IPS-18a (cell line): ENCODE results near the gene IL3.

Source experiments
- H3K27ac ChIP-seq: one replicate; pipeline ENCODE4 v1.5.1; 2013; ENCODE audit warnings: low read length
- H3K27me3 ChIP-seq: one replicate; pipeline ENCODE4 v1.6.1; 2013; ENCODE audit warnings: mild to moderate bottlenecking, low read length; ENCODE audit not compliant: control insufficient read depth, insufficient read depth
- H3K36me3 ChIP-seq: one replicate; pipeline ENCODE4 v1.6.1; 2013; ENCODE audit warnings: low read depth, low read length; ENCODE audit not compliant: control insufficient read depth
- H3K4me1 ChIP-seq: one replicate; pipeline ENCODE4 v1.6.1; 2013; ENCODE audit warnings: low read depth, low read length; ENCODE audit not compliant: control insufficient read depth
- H3K4me3 ChIP-seq: one replicate; pipeline ENCODE4 v1.5.1; 2013; ENCODE audit warnings: low read length
- H3K9ac ChIP-seq: one replicate; pipeline ENCODE4 v1.6.1; 2013; ENCODE audit warnings: mild to moderate bottlenecking, low read length, moderate library complexity
- H3K9me3 ChIP-seq: one replicate; pipeline ENCODE4 v1.6.1; 2013; ENCODE audit warnings: low read depth, low read length; ENCODE audit not compliant: control insufficient read depth

IL3 gene

DNA sequence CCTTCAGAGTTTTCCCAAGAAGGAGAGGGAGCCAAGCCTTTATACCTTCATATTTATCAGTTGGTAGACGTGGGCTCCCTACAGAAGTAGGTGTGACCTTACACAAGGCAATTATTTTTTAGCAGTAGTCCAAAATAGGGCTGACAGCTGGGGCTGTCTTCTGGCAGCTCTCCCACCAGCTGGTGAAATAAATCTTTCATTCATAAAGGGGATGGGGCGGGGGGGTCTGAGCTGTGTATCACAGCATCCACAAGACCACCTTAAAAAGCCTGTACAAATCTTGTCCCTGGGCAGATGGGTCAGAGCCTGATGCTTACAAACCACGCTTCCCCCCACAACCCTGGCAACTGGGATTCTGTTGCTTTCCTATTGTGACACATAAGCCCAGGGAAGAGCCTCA lies 32.8 kb downstream of the IL3 start:
- Histone ChIP-seq H3K9ac (no peak overlapping the region), H3K4me1 (no peaks in the 10 kb centered on the region), H3K36me3 (no peaks in the 10 kb centered on the region), H3K27me3 (no peaks in the 10 kb centered on the region), H3K9me3 (no peaks in the 10 kb centered on the region), H3K27ac (no peak overlapping the region), H3K4me3 (no peak overlapping the region)

DNA sequence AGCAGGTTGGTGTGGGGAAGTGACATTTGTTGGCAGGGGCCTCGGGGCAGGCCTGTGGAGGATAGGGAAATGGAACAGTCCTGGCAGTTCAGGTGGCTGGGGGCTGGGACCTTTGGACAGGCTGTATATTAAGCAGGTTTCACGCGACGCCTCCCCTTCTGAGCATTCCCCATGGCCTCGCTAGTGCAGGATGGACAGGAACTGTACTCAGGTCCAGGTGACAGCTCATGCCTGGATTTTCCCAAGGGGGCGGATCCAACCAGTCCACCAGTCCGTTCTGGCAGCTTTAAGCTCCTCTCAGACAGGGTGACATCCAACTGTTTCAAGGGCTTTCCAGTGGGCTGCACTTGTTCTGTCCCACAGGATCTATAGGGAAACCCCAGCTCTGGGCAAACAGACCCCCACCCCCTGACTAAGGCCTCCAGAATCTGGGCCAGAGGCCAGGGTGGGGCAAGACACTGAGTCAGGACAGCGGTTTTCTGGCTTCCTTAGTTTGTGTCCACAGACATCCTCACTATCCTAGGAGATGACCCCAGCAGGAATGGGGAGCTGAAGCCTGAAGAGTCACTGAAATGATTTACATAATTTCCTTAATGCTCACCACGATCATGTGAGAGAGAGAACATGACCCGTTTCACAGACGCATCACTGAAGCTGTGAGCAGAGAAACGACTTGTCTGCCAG lies 34.1 kb downstream of the IL3 start:
- Histone ChIP-seq H3K4me1 (no peaks in the 10 kb centered on the region), H3K36me3 (no peaks in the 10 kb centered on the region), H3K4me3 (no peak overlapping the region), H3K27ac (no peak overlapping the region), H3K9me3 (no peaks in the 10 kb centered on the region), H3K9ac (no peak overlapping the region), H3K27me3 (no peaks in the 10 kb centered on the region)

DNA sequence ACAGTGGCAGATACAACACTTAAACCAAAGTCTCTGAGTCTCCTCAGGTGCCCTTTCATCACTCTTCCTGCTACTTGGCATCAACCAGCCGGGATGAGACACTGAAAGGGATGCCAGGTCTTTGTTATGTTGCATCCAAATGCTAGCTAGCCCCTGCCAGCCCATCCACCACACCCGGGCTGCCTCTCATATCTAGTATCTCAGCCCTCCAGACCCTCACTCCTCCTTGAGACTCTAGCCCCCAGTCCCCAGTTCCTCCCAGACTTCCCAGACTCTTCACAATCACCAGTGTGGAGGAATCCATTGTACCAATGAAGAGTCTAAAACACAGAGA lies 34.6 kb downstream of the IL3 start:
- H3K9ac ChIP-seq: no peak overlapping the region
- no peak overlapping the region for H3K4me3 ChIP-seq
- no peak overlapping the region for H3K27ac ChIP-seq
- no peaks in the 10 kb centered on the region for H3K4me1 ChIP-seq
- H3K36me3 ChIP-seq: no peaks in the 10 kb centered on the region
- H3K9me3 ChIP-seq: no peaks in the 10 kb centered on the region
- H3K27me3 ChIP-seq: no peaks in the 10 kb centered on the region

DNA sequence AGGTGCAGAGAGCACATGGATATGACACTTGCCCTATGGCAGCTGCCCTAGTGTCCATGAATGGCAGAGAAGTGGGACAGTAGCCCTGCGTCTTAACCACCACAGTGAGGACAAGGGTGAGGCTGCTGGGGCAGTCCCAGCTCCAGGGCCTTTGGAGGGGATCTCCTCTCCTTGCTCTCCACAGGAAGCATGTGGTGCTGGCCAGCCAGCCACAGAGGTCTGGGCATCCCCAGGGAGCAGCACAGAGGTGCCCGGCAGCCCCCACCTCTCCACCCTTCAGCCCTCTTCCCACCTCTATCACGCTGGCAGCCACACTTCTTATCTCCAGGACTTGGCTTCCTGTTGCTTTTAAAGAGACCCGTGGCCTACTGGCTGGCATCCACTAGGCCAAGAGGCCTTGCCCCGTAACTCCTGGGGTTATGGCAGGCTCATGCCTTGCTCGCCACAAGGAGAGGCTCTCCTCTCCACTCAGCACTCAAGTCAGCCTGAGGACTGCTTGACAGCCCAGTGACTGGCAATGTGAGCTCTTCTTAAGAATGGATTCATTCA lies 35.0 kb downstream of the IL3 start:
- Histone ChIP-seq H3K9me3 (no peaks in the 10 kb centered on the region), H3K27ac (no peak overlapping the region), H3K4me3 (no peak overlapping the region), H3K4me1 (no peaks in the 10 kb centered on the region), H3K27me3 (no peaks in the 10 kb centered on the region), H3K36me3 (no peaks in the 10 kb centered on the region), H3K9ac (no peak overlapping the region)

DNA sequence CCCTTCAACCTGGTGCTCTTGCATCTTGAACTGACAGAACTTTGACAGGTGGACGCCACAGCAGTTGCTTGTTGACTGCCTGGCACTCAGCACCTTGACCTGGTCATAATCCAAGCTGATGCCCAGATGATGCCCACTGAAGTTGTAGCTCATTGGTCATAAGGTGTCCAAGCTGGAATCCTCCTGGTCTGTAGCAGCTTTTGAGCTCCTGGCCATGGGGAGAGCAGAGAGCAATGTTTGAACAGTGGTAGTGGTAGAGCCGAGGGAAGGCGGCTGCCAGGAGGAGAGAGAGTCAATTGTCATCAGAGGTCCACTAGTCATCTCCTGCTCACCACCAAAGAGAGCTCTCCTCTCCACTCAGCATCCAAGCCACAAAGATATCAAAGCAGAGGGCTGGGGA lies 36.4 kb downstream of the IL3 start:
- Histone ChIP-seq H3K9ac (no peak overlapping the region), H3K4me1 (no peaks in the 10 kb centered on the region), H3K36me3 (no peaks in the 10 kb centered on the region), H3K4me3 (no peak overlapping the region), H3K9me3 (no peaks in the 10 kb centered on the region), H3K27ac (no peak overlapping the region), H3K27me3 (no peaks in the 10 kb centered on the region)

DNA sequence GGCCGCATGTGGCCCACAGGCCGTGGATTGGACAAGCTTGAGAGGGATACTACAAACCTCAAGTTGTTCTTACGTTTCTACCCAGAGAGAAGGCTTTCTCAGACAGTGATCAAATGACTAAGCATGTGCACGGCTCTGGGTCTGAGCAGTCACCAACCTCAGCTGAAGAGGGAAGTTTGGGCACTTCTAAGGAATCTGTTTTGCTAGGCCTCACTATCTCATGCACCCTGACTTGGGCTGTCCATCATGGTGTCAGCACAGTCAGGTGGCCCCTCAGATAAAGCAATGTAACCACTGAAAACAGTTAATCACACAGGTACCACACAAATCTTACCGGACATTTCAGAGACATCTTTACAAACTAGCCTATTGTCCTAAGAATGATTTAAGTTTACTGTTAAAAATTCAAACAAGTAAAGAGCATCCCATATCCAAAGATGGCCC lies 37.7 kb downstream of the IL3 start:
- Histone ChIP-seq H3K4me1 (no peaks in the 10 kb centered on the region), H3K9me3 (no peaks in the 10 kb centered on the region)

DNA sequence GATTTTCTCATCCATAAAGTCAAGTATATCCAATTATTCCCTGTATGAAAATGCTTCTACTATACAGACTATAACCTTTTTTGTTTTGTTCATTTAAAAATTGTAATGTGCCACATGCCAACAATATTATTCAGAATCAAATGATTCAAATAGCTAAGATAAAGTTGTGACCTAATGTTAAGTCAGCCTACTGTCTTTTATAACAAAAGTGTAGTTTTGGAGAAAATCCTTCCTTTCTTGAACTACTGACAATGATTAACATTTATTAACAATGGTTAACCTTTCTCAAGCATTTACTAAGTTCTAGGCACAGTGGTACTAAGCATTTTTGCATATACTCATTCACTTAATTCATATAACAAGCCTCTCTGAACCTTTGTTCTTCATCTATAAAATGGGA lies 38.2 kb downstream of the IL3 start:
- Histone ChIP-seq H3K4me3 (no peak overlapping the region), H3K27ac (no peak overlapping the region)

More for the DNA sequence above, 37.7 kb downstream of the IL3 start:
- no peak overlapping the region for H3K27ac ChIP-seq
- H3K9ac ChIP-seq: no peak overlapping the region
- no peaks in the 10 kb centered on the region for H3K27me3 ChIP-seq
- H3K36me3 ChIP-seq: no peaks in the 10 kb centered on the region
- H3K4me3 ChIP-seq: no peak overlapping the region

DNA sequence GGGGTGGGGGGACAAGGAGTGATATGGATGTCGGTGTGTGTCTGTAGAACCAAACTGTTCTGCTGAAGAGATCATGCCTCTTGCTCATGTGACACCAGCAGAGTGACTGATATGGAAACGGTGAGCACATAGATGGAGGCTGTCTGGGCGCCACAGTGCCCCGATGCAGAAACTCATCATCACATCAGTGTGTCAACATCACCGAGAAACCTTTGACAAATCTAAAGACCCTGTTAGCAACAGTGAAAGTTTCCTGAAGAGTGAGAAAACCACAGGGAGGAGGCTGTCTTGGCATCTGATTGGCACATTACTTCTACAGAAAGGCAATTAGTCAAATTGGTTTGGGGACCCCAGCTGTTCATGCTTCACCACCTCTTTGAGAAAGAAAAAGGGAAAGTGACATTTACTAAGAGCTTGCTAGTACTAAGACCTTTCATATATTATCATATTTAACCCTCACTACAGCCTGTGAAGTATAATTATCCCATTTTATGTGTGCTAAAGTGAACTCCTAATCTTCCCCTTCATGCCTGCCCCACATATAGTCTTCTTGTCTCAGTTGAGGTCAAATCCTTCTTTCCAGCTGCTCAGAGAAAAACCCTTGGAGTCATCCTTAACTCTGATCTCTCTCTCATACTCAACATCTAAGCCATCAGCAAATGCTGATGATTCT lies 38.8 kb downstream of the IL3 start:
- Histone ChIP-seq H3K4me3 (no peak overlapping the region), H3K27me3 (no peaks in the 10 kb centered on the region), H3K9ac (no peak overlapping the region), H3K9me3 (no peaks in the 10 kb centered on the region), H3K4me1 (no peaks in the 10 kb centered on the region), H3K36me3 (no peaks in the 10 kb centered on the region), H3K27ac (no peak overlapping the region)

More for the DNA sequence above, 38.2 kb downstream of the IL3 start:
- Histone ChIP-seq H3K9ac (no peak overlapping the region), H3K9me3 (no peaks in the 10 kb centered on the region), H3K27me3 (no peaks in the 10 kb centered on the region), H3K4me1 (no peaks in the 10 kb centered on the region), H3K36me3 (no peaks in the 10 kb centered on the region)

DNA sequence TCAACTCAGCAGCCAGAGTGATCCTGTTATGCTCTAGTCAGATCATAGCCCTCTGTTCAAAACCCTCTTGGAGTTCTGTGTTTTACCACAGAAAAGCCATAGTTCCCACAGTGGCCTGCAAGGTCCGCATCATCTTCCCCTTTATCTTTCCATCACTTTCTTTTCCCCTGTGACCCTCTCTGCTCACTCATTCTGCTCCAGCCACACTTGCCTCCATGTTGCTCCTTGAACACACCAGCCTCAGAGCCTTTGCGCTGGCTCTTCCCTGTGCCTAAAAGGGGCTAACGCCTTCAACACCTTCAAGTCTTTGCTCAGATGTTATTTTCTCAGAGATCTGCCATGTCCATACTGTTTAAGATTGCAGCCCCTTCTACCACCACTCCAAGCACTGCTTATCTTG lies 39.5 kb downstream of the IL3 start:
- no peaks in the 10 kb centered on the region for H3K27me3 ChIP-seq
- no peak overlapping the region for H3K4me3 ChIP-seq
- no peak overlapping the region for H3K9ac ChIP-seq
- H3K4me1 ChIP-seq: no peaks in the 10 kb centered on the region
- H3K9me3 ChIP-seq: no peaks in the 10 kb centered on the region
- no peak overlapping the region for H3K27ac ChIP-seq
- no peaks in the 10 kb centered on the region for H3K36me3 ChIP-seq

DNA sequence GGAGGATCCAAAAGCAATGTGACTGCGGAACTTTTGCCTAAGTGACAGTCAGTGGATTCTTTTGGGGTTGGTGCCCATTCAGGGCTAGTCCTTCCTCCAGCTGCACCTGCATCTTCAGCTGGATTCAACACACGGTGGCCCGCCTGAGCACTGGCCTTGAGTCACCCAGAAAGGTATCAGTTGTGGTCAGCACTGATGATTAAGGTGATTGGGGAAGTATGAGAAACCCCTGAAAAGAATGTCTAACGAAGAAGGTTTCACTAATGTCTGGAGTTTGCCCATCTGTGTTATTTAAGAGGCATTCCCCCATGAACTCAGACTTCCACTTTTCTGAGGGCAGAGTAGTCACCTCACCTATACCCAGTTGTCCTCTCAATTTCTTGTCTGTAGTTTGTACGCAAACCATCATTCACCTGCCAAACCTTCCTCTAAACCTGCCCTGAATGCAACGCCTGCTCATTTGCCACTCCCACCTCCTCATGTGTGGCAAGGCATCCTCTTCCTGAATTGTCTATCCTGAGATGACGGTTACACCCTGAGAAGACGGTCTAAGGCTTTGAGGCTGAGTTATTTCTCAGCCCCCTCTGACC lies 40.3 kb downstream of the IL3 start:
- Histone ChIP-seq H3K9me3 (no peaks in the 10 kb centered on the region), H3K36me3 (no peaks in the 10 kb centered on the region), H3K27me3 (no peaks in the 10 kb centered on the region), H3K9ac (no peak overlapping the region), H3K4me1 (no peaks in the 10 kb centered on the region), H3K4me3 (no peak overlapping the region), H3K27ac (no peak overlapping the region)

DNA sequence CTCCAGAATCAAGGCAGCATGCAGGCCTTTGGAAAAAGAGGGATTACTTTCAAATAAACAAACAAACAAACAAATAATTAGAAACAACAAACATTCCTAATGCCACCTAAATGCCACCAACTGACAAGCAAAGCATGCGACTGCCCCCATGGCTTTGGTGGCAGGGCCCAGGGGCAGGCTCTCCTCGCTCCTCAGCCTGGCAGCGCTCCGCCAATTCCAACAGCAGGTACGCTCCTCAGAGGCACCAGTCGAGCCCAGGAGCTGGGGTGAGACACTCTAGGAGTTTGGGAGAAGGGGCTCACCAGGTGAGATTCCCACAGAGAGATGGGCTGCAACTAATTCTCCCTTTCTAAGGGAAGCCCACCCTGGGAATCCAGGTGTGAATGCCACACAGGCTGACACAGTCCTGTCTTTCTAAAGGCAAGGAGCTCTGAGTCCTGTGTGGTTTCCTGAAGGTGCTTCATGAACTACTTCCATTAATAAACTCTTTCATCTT lies 41.0 kb downstream of the IL3 start:
- Histone ChIP-seq H3K27ac (no peak overlapping the region), H3K27me3 (no peaks in the 10 kb centered on the region), H3K4me3 (no peak overlapping the region), H3K9ac (no peak overlapping the region), H3K36me3 (no peaks in the 10 kb centered on the region), H3K4me1 (no peaks in the 10 kb centered on the region), H3K9me3 (no peaks in the 10 kb centered on the region)
